ENCODE data around the gene RRP1. TPM values are rescaled to one million over a fixed set of nuclear protein-coding genes. Genes with fewer than 3 reads are reported as not detected.

The RRP1 gene
- total RNA-seq, 1 experiment from 2014 or later, result 76.7 TPM

GRCh38 chr21:43835861-43836260, 46.5 kb downstream of the RRP1 start:
- H3K27me3 ChIP-seq (ENCODE audit: insufficient read depth, low read length), result no peaks in the 10 kb centered on the region
- no peak overlapping the region for H3K4me2 ChIP-seq (ENCODE audit: insufficient read depth, insufficient read length, low read length)
- H3K27ac Mint-ChIP-seq, result no peak overlapping the region
- no peaks in the 10 kb centered on the region for H3K79me2 ChIP-seq (ENCODE audit: insufficient read depth, low read length)
- no peak overlapping the region for H2AK5ac ChIP-seq (ENCODE audit: insufficient read length, low read length)
- H3K4me1 ChIP-seq (ENCODE audit: insufficient read depth, low read length), result no peaks in the 10 kb centered on the region
- TF ChIP-seq CTCF (conservative IDR thresholded peaks at IDR 0.05), result no peak
- H3K79me1 ChIP-seq (ENCODE audit: insufficient read depth, low read depth, low read length, poor library complexity, severe bottlenecking), result no peaks in the 10 kb centered on the region
- H4K8ac ChIP-seq (replicated peaks; ENCODE audit: insufficient read length, low read depth, low read length), result no peak overlapping the region
- H4K20me1 ChIP-seq (ENCODE audit: control insufficient read depth, insufficient read depth, insufficient read length), result no peaks in the 10 kb centered on the region
- no peak for DNase-seq
- no peak overlapping the region for H3K18ac ChIP-seq (ENCODE audit: insufficient read length, low read depth, low read length)
- H4K91ac ChIP-seq (ENCODE audit: insufficient read length, low read depth, low read length), result no peak overlapping the region
- H2AFZ ChIP-seq (ENCODE audit: low read length), result no peak overlapping the region
- H2BK20ac ChIP-seq (ENCODE audit: low read depth, low read length, poor library complexity, severe bottlenecking), result no peak overlapping the region
- no peak overlapping the region for H2BK5ac ChIP-seq (ENCODE audit: insufficient read length, low read length)
- H3K23ac ChIP-seq (ENCODE audit: insufficient read length, low read depth, low read length), result no peak overlapping the region
- H3K56ac ChIP-seq (ENCODE audit: insufficient read length, low read depth, low read length), result no peak overlapping the region
- H3K27me3 Mint-ChIP-seq (ENCODE audit: low read depth), result no peaks in the 10 kb centered on the region
- H3K36me3 Mint-ChIP-seq (ENCODE audit: insufficient read depth in 1 of 3, low read depth in 3 of 3), result peaks cover 0 to 4% (median 0%) of the 10 kb centered on the region in 3 experiments; a peak in 2 of 7 replicates
- H2BK15ac ChIP-seq (ENCODE audit: low read depth, low read length), result no peak overlapping the region
- no peaks in the 10 kb centered on the region for H3K23me2 ChIP-seq (ENCODE audit: insufficient read length, low read depth, low read length, poor library complexity, severe bottlenecking)
- H3K9ac ChIP-seq (ENCODE audit: extremely low read depth, insufficient read length, low read length), result no peak overlapping the region
- no peak overlapping the region for H3K27ac ChIP-seq (ENCODE audit: insufficient read length, low read depth, low read length)
- no peak overlapping the region for H4K5ac ChIP-seq (ENCODE audit: insufficient read length, low read depth, low read length)
- peaks cover 5 to 10% of the 10 kb centered on the region in 2 experiments; a peak in 2 of 4 replicates for H3K4me1 Mint-ChIP-seq
- H2BK120ac ChIP-seq (ENCODE audit: low read depth, low read length, poor library complexity, severe bottlenecking), result no peak overlapping the region
- H3T11ph ChIP-seq (ENCODE audit: low read length), result no peak overlapping the region
- H3K4me3 Mint-ChIP-seq, result no peak overlapping the region
- H3K14ac ChIP-seq (ENCODE audit: insufficient read depth, low read length), result no peak overlapping the region; the same call in 1 of the 2 replicates
- no CpG with 5 or more reads among the region's 6 CpGs for WGBS (ENCODE audit: extremely low coverage, insufficient read length, low lambda C conversion rate)
- no peak overlapping the region for H2BK12ac ChIP-seq (ENCODE audit: insufficient read length, low read depth, low read length)
- no peaks in the 10 kb centered on the region for H3K9me3 ChIP-seq (ENCODE audit: control insufficient read depth, low read depth, low read length)
- H3K4ac ChIP-seq (ENCODE audit: low read depth, low read length), result no peak overlapping the region
- H3K9me3 Mint-ChIP-seq, result peaks cover 6% of the 10 kb centered on the region in 2 experiments

Measured in H9 (cell line).